ENCODE results near the gene NRF1.
"Not testable (repeated sequence)": the region's sequence is repeated elsewhere in the genome, so short reads cannot be mapped to it uniquely, and the experiment has no call there.

Gene NRF1

GRCh38 chr7:129784437-129784782, 172.9 kb downstream of the NRF1 start:
- no peak for DNase-seq
- in situ Hi-C loops (cut with HindIII; ENCODE audit: low pct_ligation_motif_present, low pct_unique_long_range_greater_than_20kb, low sequenced_read_pairs): no loop called here

GRCh38 chr7:129784783-129785684, 173.5 kb downstream of the NRF1 start:
- in situ Hi-C loops (cut with HindIII; ENCODE audit: low pct_ligation_motif_present, low pct_unique_long_range_greater_than_20kb, low sequenced_read_pairs): no loop called here
- DNase-seq: no peak

- no peak for DNase-seq
Measured at GRCh38 chr7:129785685-129786514, 174.4 kb downstream of the NRF1 start.

GRCh38 chr7:129786825-129787563, 175.5 kb downstream of the NRF1 start:
- no peak for DNase-seq
- in situ Hi-C loops (cut with HindIII; ENCODE audit: low pct_ligation_motif_present, low pct_unique_long_range_greater_than_20kb, low sequenced_read_pairs): no loop called here

More at GRCh38 chr7:129785685-129786514, 174.4 kb downstream of the NRF1 start:
- in situ Hi-C loops (cut with HindIII; ENCODE audit: low pct_ligation_motif_present, low pct_unique_long_range_greater_than_20kb, low sequenced_read_pairs): no loop called here

GRCh38 chr7:129789000-129789399, 177.5 kb downstream of the NRF1 start:
- in situ Hi-C loops (cut with HindIII; ENCODE audit: low pct_ligation_motif_present, low pct_unique_long_range_greater_than_20kb, low sequenced_read_pairs): no loop called here
- DNase-seq: no peak

GRCh38 chr7:129789652-129790051, 178.1 kb downstream of the NRF1 start:
- DNase-seq: no peak

GRCh38 chr7:129790136-129790535, 178.6 kb downstream of the NRF1 start:
- in situ Hi-C loops (cut with HindIII; ENCODE audit: low pct_ligation_motif_present, low pct_unique_long_range_greater_than_20kb, low sequenced_read_pairs): no loop called here
- no peak for DNase-seq

More at GRCh38 chr7:129789652-129790051, 178.1 kb downstream of the NRF1 start:
- in situ Hi-C loops (cut with HindIII; ENCODE audit: low pct_ligation_motif_present, low pct_unique_long_range_greater_than_20kb, low sequenced_read_pairs): no loop called here

GRCh38 chr7:129792721-129793120, 181.2 kb downstream of the NRF1 start:
- DNase-seq: no peak
- in situ Hi-C loops (cut with HindIII; ENCODE audit: low pct_ligation_motif_present, low pct_unique_long_range_greater_than_20kb, low sequenced_read_pairs): no loop called here

GRCh38 chr7:129793506-129794310, 182.2 kb downstream of the NRF1 start:
- in situ Hi-C loops (cut with HindIII; ENCODE audit: low pct_ligation_motif_present, low pct_unique_long_range_greater_than_20kb, low sequenced_read_pairs): no loop called here

GRCh38 chr7:129794461-129794860, 182.9 kb downstream of the NRF1 start:
- in situ Hi-C loops (cut with HindIII; ENCODE audit: low pct_ligation_motif_present, low pct_unique_long_range_greater_than_20kb, low sequenced_read_pairs); DNase-seq: not testable (repeated sequence)

More at GRCh38 chr7:129793506-129794310, 182.2 kb downstream of the NRF1 start:
- DNase-seq: no peak

- no peak for DNase-seq
- in situ Hi-C loops (cut with HindIII; ENCODE audit: low pct_ligation_motif_present, low pct_unique_long_range_greater_than_20kb, low sequenced_read_pairs): no loop called here
Measured at GRCh38 chr7:129796186-129796775, 184.8 kb downstream of the NRF1 start.

GRCh38 chr7:129797214-129797789, 185.8 kb downstream of the NRF1 start:
- no peak for DNase-seq
- in situ Hi-C loops (cut with HindIII; ENCODE audit: low pct_ligation_motif_present, low pct_unique_long_range_greater_than_20kb, low sequenced_read_pairs): no loop called here

GRCh38 chr7:129798616-129799349, 187.3 kb downstream of the NRF1 start:
- no peak for DNase-seq
- in situ Hi-C loops (cut with HindIII; ENCODE audit: low pct_ligation_motif_present, low pct_unique_long_range_greater_than_20kb, low sequenced_read_pairs): no loop called here

- no peak for DNase-seq
- in situ Hi-C loops (cut with HindIII; ENCODE audit: low pct_ligation_motif_present, low pct_unique_long_range_greater_than_20kb, low sequenced_read_pairs): no loop called here
Measured at GRCh38 chr7:129799350-129799955, 187.9 kb downstream of the NRF1 start.

- in situ Hi-C loops (cut with HindIII; ENCODE audit: low pct_ligation_motif_present, low pct_unique_long_range_greater_than_20kb, low sequenced_read_pairs): loop anchor here (25.0 kb wide), 1 partner anchor 139 kb away; no protein-coding TSS in a partner anchor
- DNase-seq: no peak
Measured at GRCh38 chr7:129800901-129801300, 189.4 kb downstream of the NRF1 start.

GRCh38 chr7:129801882-129802281, 190.4 kb downstream of the NRF1 start:
- in situ Hi-C loops (cut with HindIII; ENCODE audit: low pct_ligation_motif_present, low pct_unique_long_range_greater_than_20kb, low sequenced_read_pairs): loop anchor here (25.0 kb wide), 1 partner anchor 140 kb away; no protein-coding TSS in a partner anchor
- no peak for DNase-seq

Data from ACHN (cell line).